IMR-90 (cell line): ENCODE data around the gene AHNAK.

Experiments used
- CEBPB ChIP-seq: IDR thresholded peaks from 2 replicates; pipeline ENCODE4 v1.6.1; 2012; ENCODE audit warnings: low read depth, low read length, improper control_type of control experiment
- CTCF ChIP-seq: conservative IDR thresholded peaks from 2 replicates; pipeline ENCODE4 v1.5.1; 2012; ENCODE audit warnings: mild to moderate bottlenecking, low read depth, low read length, improper control_type of control experiment
- MAFK ChIP-seq: IDR thresholded peaks from 2 replicates; pipeline ENCODE4 v1.6.1; 2012; ENCODE audit warnings: low read depth, low read length, improper control_type of control experiment
- POLR2A ChIP-seq: IDR thresholded peaks from 2 replicates; pipeline ENCODE4 v1.6.1; 2012; ENCODE audit warnings: mild to moderate bottlenecking, low read depth, low read length
- RAD21 ChIP-seq: IDR thresholded peaks from 2 replicates; pipeline ENCODE4 v1.6.1; 2012; ENCODE audit warnings: low read length, improper control_type of control experiment

DNA sequence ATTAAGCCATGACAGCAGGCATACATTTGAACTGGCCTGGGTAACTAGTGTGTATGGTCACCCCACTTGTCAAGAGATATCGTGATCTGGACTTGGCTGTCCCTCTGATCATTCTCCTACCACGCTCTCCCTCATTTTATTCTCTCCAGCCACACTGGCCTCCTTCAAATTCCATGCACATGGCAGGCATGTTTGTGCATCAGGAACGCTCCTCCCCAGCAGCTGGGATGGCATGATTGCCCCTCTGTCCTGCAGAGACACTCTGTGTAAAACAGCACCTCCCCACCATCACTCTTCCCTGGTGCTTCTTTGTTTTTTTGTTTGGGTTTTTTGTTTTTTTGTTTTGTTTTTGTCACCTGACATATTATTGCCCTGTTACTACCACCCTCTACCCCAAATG, 159.2 kb downstream of the AHNAK start:
- TF ChIP-seq CTCF (no peak), CEBPB (no peak), RAD21 (no peak), POLR2A (no peak), MAFK (no peak)
